RWPE1 (cell line): ENCODE measurements around the gene KRTAP4-2.

Source experiments
- CTCF ChIA-PET: fragments of 350-600 bp; sonication (Branson Sonifier 250); formaldehyde crosslinking; extraction: SDS; loops from one replicate; lab custom pipeline; 2021; lab: Yijun Ruan, JAX
- POLR2A ChIA-PET: fragments of 400-600 bp; formaldehyde crosslinking; extraction: SDS; loops from one replicate; lab custom pipeline; 2020; ENCODE audit warnings: antibody characterized with exemption; ENCODE audit not compliant: low non-redundant PET; lab: Yijun Ruan, JAX
- DNase-seq: peaks from one replicate; pipeline ENCODE4 v3.0.0; 2012; ENCODE audit warnings: low spot score
- H3K27ac ChIP-seq: fragments of 450-650 bp; 2 replicates; pipeline ENCODE4 v1.5.1; 2017
- CTCF ChIP-seq: fragments of 450-650 bp; conservative IDR thresholded peaks from 2 replicates; pipeline ENCODE4 v1.5.1; 2017; ENCODE audit warnings: low read depth, mild to moderate bottlenecking

Gene KRTAP4-2

GRCh38 chr17:41178843-41179616 lies 1.0 kb upstream of the KRTAP4-2 start:
- POLR2A ChIA-PET: no interaction called here
- no peak for DNase-seq
- no peak for TF ChIP-seq CTCF
- H3K27ac ChIP-seq: no peak overlapping the region
- CTCF ChIA-PET: no interaction called here

GRCh38 chr17:41178341-41178740 lies 320 bp upstream of the KRTAP4-2 start:
- ChIA-PET POLR2A (no interaction called here), CTCF (no interaction called here)
- DNase-seq: no peak
- no peak overlapping the region for H3K27ac ChIP-seq
- TF ChIP-seq CTCF: no peak

- no peak for DNase-seq
- CTCF ChIA-PET: no interaction called here
- POLR2A ChIA-PET: no interaction called here
- H3K27ac ChIP-seq: no peak overlapping the region
- no peak for TF ChIP-seq CTCF
These were observed 1.2 kb downstream of the KRTAP4-2 start for GRCh38 chr17:41176744-41177387.

GRCh38 chr17:41171886-41172285 lies 6.1 kb downstream of the KRTAP4-2 start:
- TF ChIP-seq CTCF: no peak
- CTCF ChIA-PET: interaction anchor here (0.6 to 1.2 kb wide), 2 partner anchors 11 to 21 kb away, joined by 3 read pairs; no protein-coding TSS in a partner anchor
- no peak overlapping the region for H3K27ac ChIP-seq
- no peak for DNase-seq
- POLR2A ChIA-PET: no interaction called here

GRCh38 chr17:41168121-41168520 lies 9.9 kb downstream of the KRTAP4-2 start, which contains the start of gene KRTAP4-3:
TSS of gene KRTAP4-3 (minus strand) at chr17:41168221. CDS start at chr17:41168172, 49 bp downstream.
- ChIA-PET POLR2A (no interaction called here), CTCF (no interaction called here)
- no peak for DNase-seq
- H3K27ac ChIP-seq: no peak within 1 kb of the TSS
- no peak for TF ChIP-seq CTCF

GRCh38 chr17:41167561-41167960 lies 10.5 kb downstream of the KRTAP4-2 start:
- CTCF ChIA-PET: no interaction called here
- no peak for DNase-seq
- no peak overlapping the region for H3K27ac ChIP-seq
- POLR2A ChIA-PET: no interaction called here
- TF ChIP-seq CTCF: no peak
